Endothelial cell of umbilical vein (primary cell): ENCODE data around the gene PGA3. TPM values are rescaled to one million over a fixed set of nuclear protein-coding genes. Genes with fewer than 3 reads are reported as not detected.
"Not testable (repeated sequence)": the region's sequence is repeated elsewhere in the genome, so short reads cannot be mapped to it uniquely, and the experiment has no call there.

Experiments used
- BruUV-seq: library from RNA; stranded (reverse); fragments of 400-500 nt; replicated peaks from 2 replicates; lab custom pipeline; 2021; lab: Mats Ljungman, UMichigan
- CTCF ChIA-PET: fragments of 300-600, 350-600 bp; sonication (Branson Sonifier 250); formaldehyde crosslinking; loops from one replicate; lab custom pipeline; 2021; ENCODE audit warnings: antibody characterized with exemption, inconsistent platforms; lab: Charles Lee
- POLR2A ChIA-PET: fragments of 300-600, 350-600 bp; sonication (Branson Sonifier 250); formaldehyde crosslinking; loops from one replicate; lab custom pipeline; 2021; ENCODE audit warnings: antibody characterized with exemption, inconsistent platforms; lab: Charles Lee
- DNase-seq: peaks from one replicate; pipeline ENCODE4 v3.0.0-alpha.2; 2011; ENCODE audit warnings: low read depth, low spot score
- FAIRE-seq: peaks from 2 replicates; lab custom pipeline; 2011; peaks lifted over from hg19 to GRCh38; lab: Jason Lieb, UNC
- H2AFZ ChIP-seq: 2 replicates; pipeline ENCODE4 v1.6.0; 2012; ENCODE audit warnings: low read depth, low read length, control low read depth, inconsistent platforms
- H3K27ac ChIP-seq: 2 replicates; pipeline ENCODE4 v1.5.1; 2011; ENCODE audit warnings: low read depth, mild to moderate bottlenecking, control low read depth, low read length, moderate library complexity; ENCODE audit not compliant: insufficient read depth
- H3K27me3 ChIP-seq, 2 experiments: 2 replicates each; pipeline versions ENCODE4 v1.6.0 to v1.6.1; 2011; ENCODE audit warnings: low read length in 2 of 2, mixed read lengths in 1 of 2; ENCODE audit not compliant: control insufficient read depth in 2 of 2, insufficient read depth in 2 of 2
- H3K36me3 ChIP-seq, 2 experiments: 2 replicates in 1 of 2; 3 replicates in 1 of 2; pipeline ENCODE4 v1.5.1; 2011; ENCODE audit warnings: low read length in 2 of 2, mild to moderate bottlenecking in 1 of 2, moderate library complexity in 1 of 2; ENCODE audit not compliant: control insufficient read depth in 2 of 2, insufficient read depth in 2 of 2; ENCODE audit errors: extremely low read depth in 1 of 2
- H3K4me1 ChIP-seq: 3 replicates; pipeline ENCODE4 v1.5.1; 2011; ENCODE audit warnings: mild to moderate bottlenecking, low read length; ENCODE audit not compliant: control insufficient read depth, insufficient read depth; ENCODE audit errors: extremely low read depth
- H3K4me2 ChIP-seq: 2 replicates; pipeline ENCODE4 v1.6.1; 2011; ENCODE audit warnings: low read length, control low read depth, mixed read lengths; ENCODE audit not compliant: insufficient read depth
- H3K4me3 ChIP-seq, 3 experiments: fragments of 200-600 bp in 1 of 3; sonication (generic), shearing (Covaris generic) in 1 of 3; replicated peaks in 1 of 3; 2 replicates each; pipeline ENCODE4 v1.5.1; 2011 to 2016; ENCODE audit warnings: control low read depth in 3 of 3, low read length in 3 of 3, mild to moderate bottlenecking in 2 of 3, inconsistent platforms in 1 of 3, low read depth in 1 of 3, moderate library complexity in 1 of 3; ENCODE audit not compliant: insufficient read depth in 1 of 3
- H3K79me2 ChIP-seq: 2 replicates; pipeline ENCODE4 v1.6.0; 2012; ENCODE audit warnings: low read length, inconsistent platforms; ENCODE audit not compliant: control insufficient read depth, insufficient read depth
- H3K9ac ChIP-seq: replicated peaks from 2 replicates; pipeline ENCODE3; 2011; ENCODE audit warnings: low read length, control low read depth; ENCODE audit not compliant: insufficient read depth; ENCODE audit errors: extremely low read depth
- H3K9me1 ChIP-seq: replicated peaks from 3 replicates; pipeline ENCODE4 v1.6.0; 2011; ENCODE audit warnings: mild to moderate bottlenecking, low read length; ENCODE audit not compliant: control insufficient read depth, insufficient read depth; ENCODE audit errors: extremely low read depth
- H3K9me3 ChIP-seq: replicated peaks from 2 replicates; pipeline ENCODE4 v1.5.1; 2012; ENCODE audit warnings: low read length, inconsistent platforms; ENCODE audit not compliant: control insufficient read depth, insufficient read depth
- H4K20me1 ChIP-seq: replicated peaks from 2 replicates; pipeline ENCODE3; 2011; ENCODE audit warnings: mild to moderate bottlenecking, low read length; ENCODE audit not compliant: control insufficient read depth, insufficient read depth; ENCODE audit errors: extremely low read depth
- dilution Hi-C: fragments of 300-500 bp; cut with MboI; formaldehyde crosslinking; loops from one replicate; pipeline ENCODE4 v1.15.0; 2019; ENCODE audit warnings: low sequenced_read_pairs; ENCODE audit not compliant: extremely low pct_ligation_motif_present
- intact Hi-C: fragments of 100-400 bp; cut with micrococcal nuclease; formaldehyde crosslinking; loops from one replicate; pipeline ENCODE4 v1.10.0; 2022
- polyA plus RNA-seq, 4 experiments: library from polyadenylated mRNA; depleted of rRNA in 3 of 4; stranded (reverse) in 3 of 4; unstranded in 1 of 4; fragments of >200 nt; gene quantifications; 2 replicates each; pipeline versions ENCODE4 v1.2.1 to v1.2.3, GENCODE V29; 2011 to 2012; ENCODE audit warnings: missing spikeins in 1 of 4
- total RNA-seq: library from RNA; stranded (reverse); gene quantifications from 2 replicates; pipeline ENCODE4 v1.2.3, GENCODE V29; 2021

PGA3 gene
- total and polyA plus RNA-seq, 2 donors (not counting 3 experiments of a cell fraction or from before 2014, with no cell fraction given), result not detected

DNA sequence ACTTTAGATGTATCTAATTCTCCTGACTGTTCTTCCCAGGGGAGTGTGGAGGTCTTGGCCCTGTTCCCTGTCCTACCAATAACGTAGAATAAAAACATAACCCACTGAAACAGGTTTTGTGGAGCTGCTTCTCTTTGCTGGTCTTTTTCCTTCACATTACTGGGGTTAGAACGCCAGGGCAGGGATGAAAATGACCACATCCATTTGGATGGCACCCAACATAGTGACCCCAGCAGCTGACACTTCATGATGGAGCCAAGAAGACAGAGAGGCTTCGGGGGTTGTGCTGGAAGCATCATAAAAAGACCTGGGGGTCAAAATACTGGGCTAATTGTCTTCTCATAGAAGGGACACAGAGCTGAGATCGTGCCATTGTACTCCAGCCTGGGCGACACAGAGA lies 28.3 kb downstream of the PGA3 start:
- not testable (repeated sequence) for FAIRE-seq, H3K79me2 ChIP-seq

DNA sequence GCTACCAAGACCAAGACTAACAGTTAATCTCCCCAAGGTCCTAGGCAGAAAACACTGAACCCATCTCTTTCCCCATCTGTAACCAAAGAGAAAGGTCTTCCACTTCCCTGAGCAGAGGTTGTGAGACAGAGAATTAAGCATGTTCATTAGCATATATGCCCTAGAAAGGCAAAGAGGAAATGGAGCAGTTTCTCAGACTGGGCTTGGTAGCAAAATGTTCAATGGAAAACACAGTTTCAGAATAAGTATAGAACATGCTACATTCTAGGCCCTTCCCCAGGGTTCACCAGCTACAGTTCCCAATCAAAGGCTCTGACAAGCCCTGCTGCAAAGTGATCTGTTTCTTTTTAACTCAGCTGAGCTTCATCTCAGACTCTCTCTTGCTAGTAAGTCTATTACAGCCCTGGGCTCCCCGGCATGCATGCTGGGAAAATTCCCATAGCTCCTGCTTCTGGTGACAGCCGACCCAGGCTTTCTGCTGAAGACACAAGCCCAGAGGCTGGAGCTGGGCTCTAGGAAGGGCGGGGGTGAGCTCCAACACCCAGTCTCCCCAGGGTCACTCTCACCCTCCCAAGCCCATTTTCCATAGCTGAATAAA lies 29.3 kb downstream of the PGA3 start:
- H4K20me1 ChIP-seq, H3K79me2 ChIP-seq, H3K27ac ChIP-seq, H3K4me3 ChIP-seq, dilution Hi-C loops, H3K4me1 ChIP-seq, H2AFZ ChIP-seq, H3K9me1 ChIP-seq, H3K4me2 ChIP-seq, DNase-seq, H3K27me3 ChIP-seq, H3K36me3 ChIP-seq, POLR2A ChIA-PET, intact Hi-C loops, FAIRE-seq, CTCF ChIA-PET, BruUV-seq, H3K9ac ChIP-seq, H3K9me3 ChIP-seq: not testable (repeated sequence)

More for the DNA sequence above, 28.3 kb downstream of the PGA3 start:
- H3K9me3 ChIP-seq, H4K20me1 ChIP-seq, POLR2A ChIA-PET, H3K4me3 ChIP-seq, H3K4me1 ChIP-seq, H3K36me3 ChIP-seq, BruUV-seq, H2AFZ ChIP-seq, H3K9ac ChIP-seq, CTCF ChIA-PET, H3K9me1 ChIP-seq, H3K4me2 ChIP-seq, intact Hi-C loops, H3K27me3 ChIP-seq, dilution Hi-C loops, DNase-seq, H3K27ac ChIP-seq: not testable (repeated sequence)

DNA sequence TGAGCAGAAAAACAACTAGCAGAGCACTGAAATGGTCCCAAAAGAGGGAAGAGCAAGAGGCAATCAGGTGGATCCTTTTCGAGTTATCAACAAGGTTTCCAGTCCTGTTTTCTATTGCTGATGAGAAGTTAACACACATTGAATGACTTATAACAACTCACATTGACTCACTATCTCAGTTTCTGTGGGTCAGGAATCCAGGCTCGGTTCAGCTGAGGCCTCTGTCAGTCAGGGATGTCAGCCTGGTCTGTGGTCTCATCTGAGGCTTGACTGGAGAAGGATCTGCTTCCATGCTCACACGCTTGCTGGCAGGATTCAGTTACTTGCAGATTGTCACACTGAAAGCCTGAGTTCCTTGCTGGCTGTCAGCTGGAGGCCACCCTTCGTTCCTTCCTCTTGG lies 33.8 kb downstream of the PGA3 start:
- H3K27me3 ChIP-seq, BruUV-seq, H3K9ac ChIP-seq, H4K20me1 ChIP-seq, H3K27ac ChIP-seq, dilution Hi-C loops, POLR2A ChIA-PET, H3K4me3 ChIP-seq, CTCF ChIA-PET, H2AFZ ChIP-seq, FAIRE-seq, intact Hi-C loops, H3K9me3 ChIP-seq, H3K36me3 ChIP-seq, DNase-seq, H3K79me2 ChIP-seq, H3K9me1 ChIP-seq, H3K4me2 ChIP-seq, H3K4me1 ChIP-seq: not testable (repeated sequence)

DNA sequence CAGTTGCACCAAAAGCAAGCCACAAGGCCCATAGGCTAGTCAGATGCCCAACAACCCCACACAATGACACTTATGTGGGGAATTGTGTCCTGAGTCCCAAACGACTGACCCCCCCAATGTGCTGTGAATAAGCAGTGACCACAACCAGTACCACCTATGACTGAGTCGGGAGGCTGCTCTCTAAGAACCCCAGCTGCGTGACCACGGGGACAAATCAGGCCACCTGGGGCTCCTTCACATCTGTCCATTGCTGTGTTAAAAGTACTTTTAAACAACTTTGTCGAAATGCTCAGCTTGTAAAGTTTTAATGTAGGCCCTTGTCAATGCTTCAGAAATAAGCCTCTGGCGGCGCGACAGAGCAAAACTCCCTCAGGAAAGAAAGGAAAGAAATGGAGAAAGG lies 37.0 kb downstream of the PGA3 start:
- dilution Hi-C loops, H3K9me1 ChIP-seq, H3K79me2 ChIP-seq, H3K4me3 ChIP-seq, H3K9ac ChIP-seq, DNase-seq, H4K20me1 ChIP-seq, H3K36me3 ChIP-seq, H2AFZ ChIP-seq, BruUV-seq, CTCF ChIA-PET, intact Hi-C loops, FAIRE-seq, H3K9me3 ChIP-seq, POLR2A ChIA-PET, H3K27ac ChIP-seq, H3K4me2 ChIP-seq, H3K27me3 ChIP-seq, H3K4me1 ChIP-seq: not testable (repeated sequence)
